ENCODE results near the gene UPK3BL1.
"Not testable (repeated sequence)": the region's sequence is repeated elsewhere in the genome, so short reads cannot be mapped to it uniquely, and the experiment has no call there.

Gene UPK3BL1

DNA sequence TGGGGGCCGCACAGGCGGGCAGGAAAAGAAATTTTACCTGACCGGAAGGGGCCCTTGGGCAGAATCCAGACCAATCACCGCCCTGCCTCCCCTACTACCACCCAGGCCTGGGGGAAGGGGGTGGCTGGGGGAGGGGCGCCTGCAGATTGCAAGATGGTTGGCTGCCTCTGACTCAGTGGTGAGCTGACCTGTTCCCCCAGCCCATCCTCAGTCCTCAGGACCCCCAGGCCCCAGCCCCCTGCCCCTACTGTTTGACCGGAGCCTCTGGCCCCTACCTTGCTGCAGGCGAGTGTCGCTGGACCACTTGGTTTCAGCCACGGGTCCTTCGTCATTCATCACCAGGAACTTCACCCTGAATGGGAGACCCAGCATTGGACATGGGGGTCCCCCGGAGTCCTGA lies 3.7 kb downstream of the UPK3BL1 start:
- H4K8ac ChIP-seq (ENCODE audit: low read length); H3K36me3 ChIP-seq (ENCODE audit: control insufficient read depth in 1 of 2, insufficient read depth in 2 of 2, low read depth in 1 of 2, low read length in 2 of 2); H2BK5ac ChIP-seq (ENCODE audit: low read depth, low read length, poor library complexity, severe bottlenecking); H3K4me2 ChIP-seq (ENCODE audit: low read length, poor library complexity, severe bottlenecking); H3K4me1 ChIP-seq (ENCODE audit: control insufficient read depth, insufficient read depth, low read depth, low read length); H3K14ac ChIP-seq (ENCODE audit: low read length in 2 of 2); H4K91ac ChIP-seq (ENCODE audit: low read length); H3K79me1 ChIP-seq (replicated peaks; ENCODE audit: low read length, poor library complexity, severe bottlenecking); H3K4me3 ChIP-seq (ENCODE audit: insufficient read depth in 1 of 2, low read depth in 1 of 2, low read length in 2 of 2); H3K9me3 ChIP-seq (ENCODE audit: control insufficient read depth, low read length); H3K9ac ChIP-seq (ENCODE audit: low read length); H3K23ac ChIP-seq (ENCODE audit: low read length in 2 of 2); H2AK5ac ChIP-seq (ENCODE audit: low read length, severe bottlenecking); H3K27me3 ChIP-seq (ENCODE audit: control insufficient read depth in 1 of 2, insufficient read depth in 1 of 2, low read length in 2 of 2); H3K27ac ChIP-seq (ENCODE audit: low read length, poor library complexity, severe bottlenecking); H2AFZ ChIP-seq (ENCODE audit: low read depth, low read length); DNase-seq; H3K18ac ChIP-seq (ENCODE audit: low read depth in 1 of 2, low read length in 2 of 2); H3K4ac ChIP-seq (ENCODE audit: low read depth in 1 of 2, low read length in 2 of 2); H2BK120ac ChIP-seq (ENCODE audit: low read depth, low read length); H2BK15ac ChIP-seq (ENCODE audit: low read depth, poor library complexity, severe bottlenecking); H2BK12ac ChIP-seq (ENCODE audit: low read length in 2 of 2): not testable (repeated sequence)
- WGBS = no CpG with 5 or more reads among the region's 11 CpGs

- H3K79me1 ChIP-seq (replicated peaks; ENCODE audit: low read length, poor library complexity, severe bottlenecking); H3K4me1 ChIP-seq (ENCODE audit: control insufficient read depth, insufficient read depth, low read depth, low read length); H2AFZ ChIP-seq (ENCODE audit: low read depth, low read length); H4K8ac ChIP-seq (ENCODE audit: low read length); H2AK5ac ChIP-seq (ENCODE audit: low read length, severe bottlenecking); H2BK5ac ChIP-seq (ENCODE audit: low read depth, low read length, poor library complexity, severe bottlenecking); H3K9ac ChIP-seq (ENCODE audit: low read length); H3K18ac ChIP-seq (ENCODE audit: low read depth in 1 of 2, low read length in 2 of 2); H3K27ac ChIP-seq (ENCODE audit: low read length, poor library complexity, severe bottlenecking); DNase-seq; H3K4ac ChIP-seq (ENCODE audit: low read depth in 1 of 2, low read length in 2 of 2); H3K27me3 ChIP-seq (ENCODE audit: control insufficient read depth in 1 of 2, insufficient read depth in 1 of 2, low read length in 2 of 2); H2BK120ac ChIP-seq (ENCODE audit: low read depth, low read length); H4K91ac ChIP-seq (ENCODE audit: low read length); H2BK12ac ChIP-seq (ENCODE audit: low read length in 2 of 2); H3K14ac ChIP-seq (ENCODE audit: low read length in 2 of 2); H3K36me3 ChIP-seq (ENCODE audit: control insufficient read depth in 1 of 2, insufficient read depth in 2 of 2, low read depth in 1 of 2, low read length in 2 of 2); H2BK15ac ChIP-seq (ENCODE audit: low read depth, poor library complexity, severe bottlenecking); H3K9me3 ChIP-seq (ENCODE audit: control insufficient read depth, low read length); H3K4me2 ChIP-seq (ENCODE audit: low read length, poor library complexity, severe bottlenecking); H3K23ac ChIP-seq (ENCODE audit: low read length in 2 of 2); H3K4me3 ChIP-seq (ENCODE audit: insufficient read depth in 1 of 2, low read depth in 1 of 2, low read length in 2 of 2): not testable (repeated sequence)
- no CpG with 5 or more reads among the region's 13 CpGs for WGBS
Measured at GRCh38 chr7:102636956-102637355, 5.6 kb downstream of the UPK3BL1 start.

DNA sequence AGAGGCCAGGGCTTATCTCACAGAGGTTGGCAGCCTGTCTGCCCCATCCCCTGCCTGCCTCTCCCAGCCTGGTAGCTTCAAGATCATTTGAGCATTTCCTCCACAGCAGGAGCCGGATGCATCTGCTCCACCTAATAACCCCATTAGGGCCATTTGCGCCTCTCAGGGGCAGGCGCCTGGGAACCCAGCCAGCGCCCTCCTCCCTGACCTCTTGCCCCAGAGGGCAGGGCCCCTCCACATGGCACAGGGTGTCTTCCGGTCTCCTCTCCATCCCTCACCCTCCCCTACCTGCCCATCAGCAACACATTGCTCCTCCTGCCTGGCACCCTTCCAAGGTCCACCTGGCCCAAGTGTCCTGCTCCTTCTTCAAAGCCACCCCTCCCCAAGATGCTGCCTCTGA lies 7.2 kb downstream of the UPK3BL1 start:
- H2AFZ ChIP-seq (ENCODE audit: low read depth, low read length); H2BK12ac ChIP-seq (ENCODE audit: low read length in 2 of 2); H3K36me3 ChIP-seq (ENCODE audit: control insufficient read depth in 1 of 2, insufficient read depth in 2 of 2, low read depth in 1 of 2, low read length in 2 of 2); H3K23ac ChIP-seq (ENCODE audit: low read length in 2 of 2); H2BK120ac ChIP-seq (ENCODE audit: low read depth, low read length); H3K4ac ChIP-seq (ENCODE audit: low read depth in 1 of 2, low read length in 2 of 2); H2AK5ac ChIP-seq (ENCODE audit: low read length, severe bottlenecking); H3K4me3 ChIP-seq (ENCODE audit: insufficient read depth in 1 of 2, low read depth in 1 of 2, low read length in 2 of 2); H2BK5ac ChIP-seq (ENCODE audit: low read depth, low read length, poor library complexity, severe bottlenecking); H3K27me3 ChIP-seq (ENCODE audit: control insufficient read depth in 1 of 2, insufficient read depth in 1 of 2, low read length in 2 of 2); H3K27ac ChIP-seq (ENCODE audit: low read length, poor library complexity, severe bottlenecking); H2BK15ac ChIP-seq (ENCODE audit: low read depth, poor library complexity, severe bottlenecking); H3K4me1 ChIP-seq (ENCODE audit: control insufficient read depth, insufficient read depth, low read depth, low read length); H3K18ac ChIP-seq (ENCODE audit: low read depth in 1 of 2, low read length in 2 of 2); H3K9ac ChIP-seq (ENCODE audit: low read length); H4K8ac ChIP-seq (ENCODE audit: low read length); H4K91ac ChIP-seq (ENCODE audit: low read length); H3K79me1 ChIP-seq (replicated peaks; ENCODE audit: low read length, poor library complexity, severe bottlenecking); H3K14ac ChIP-seq (ENCODE audit: low read length in 2 of 2); H3K9me3 ChIP-seq (ENCODE audit: control insufficient read depth, low read length); DNase-seq; H3K4me2 ChIP-seq (ENCODE audit: low read length, poor library complexity, severe bottlenecking): not testable (repeated sequence)
- no CpG with 5 or more reads among the region's 5 CpGs for WGBS

DNA sequence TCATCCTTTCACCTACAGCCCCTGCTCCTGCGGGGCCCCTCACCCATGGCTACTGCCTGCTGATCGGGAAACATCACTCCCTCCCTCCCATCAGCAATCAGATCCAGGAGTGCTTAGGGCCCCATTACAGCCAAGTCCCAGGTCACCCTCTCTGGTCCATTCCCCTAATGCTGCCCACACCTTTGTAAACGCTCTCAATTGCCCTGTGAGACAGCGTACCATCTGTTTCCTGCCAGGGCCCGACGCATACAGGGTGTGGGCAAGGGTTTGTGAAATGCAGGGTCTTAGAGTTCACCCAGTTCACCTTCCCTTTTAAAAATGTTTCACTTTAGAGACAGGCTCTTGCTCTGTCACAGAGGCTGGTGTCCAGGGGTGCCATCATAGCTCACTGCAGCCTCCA lies 8.3 kb downstream of the UPK3BL1 start:
- not testable (repeated sequence) for H3K27ac ChIP-seq (ENCODE audit: low read length, poor library complexity, severe bottlenecking); DNase-seq; H3K4me1 ChIP-seq (ENCODE audit: control insufficient read depth, insufficient read depth, low read depth, low read length); H2AK5ac ChIP-seq (ENCODE audit: low read length, severe bottlenecking); H2BK12ac ChIP-seq (ENCODE audit: low read length in 2 of 2); H2BK15ac ChIP-seq (ENCODE audit: low read depth, poor library complexity, severe bottlenecking); H3K4me3 ChIP-seq (ENCODE audit: insufficient read depth in 1 of 2, low read depth in 1 of 2, low read length in 2 of 2); H3K4me2 ChIP-seq (ENCODE audit: low read length, poor library complexity, severe bottlenecking); H2BK5ac ChIP-seq (ENCODE audit: low read depth, low read length, poor library complexity, severe bottlenecking); H3K18ac ChIP-seq (ENCODE audit: low read depth in 1 of 2, low read length in 2 of 2); H4K8ac ChIP-seq (ENCODE audit: low read length); H3K9ac ChIP-seq (ENCODE audit: low read length); H3K27me3 ChIP-seq (ENCODE audit: control insufficient read depth in 1 of 2, insufficient read depth in 1 of 2, low read length in 2 of 2); H3K9me3 ChIP-seq (ENCODE audit: control insufficient read depth, low read length); H2AFZ ChIP-seq (ENCODE audit: low read depth, low read length); H3K14ac ChIP-seq (ENCODE audit: low read length in 2 of 2); H2BK120ac ChIP-seq (ENCODE audit: low read depth, low read length); H3K23ac ChIP-seq (ENCODE audit: low read length in 2 of 2); H4K91ac ChIP-seq (ENCODE audit: low read length); H3K4ac ChIP-seq (ENCODE audit: low read depth in 1 of 2, low read length in 2 of 2); H3K79me1 ChIP-seq (replicated peaks; ENCODE audit: low read length, poor library complexity, severe bottlenecking); H3K36me3 ChIP-seq (ENCODE audit: control insufficient read depth in 1 of 2, insufficient read depth in 2 of 2, low read depth in 1 of 2, low read length in 2 of 2)
- whole genome bisulfite sequencing = no CpG with 5 or more reads among the region's 6 CpGs

Measured in mesenchymal stem cell (in vitro differentiated cells and primary cell).